Mesendoderm (in vitro differentiated cells): ENCODE data around the gene MED16.
"Not testable (repeated sequence)": the region's sequence is repeated elsewhere in the genome, so short reads cannot be mapped to it uniquely, and the experiment has no call there.

Experiments used
- DNase-seq: peaks from one replicate; pipeline ENCODE4 v3.0.0; 2013
- H2AK5ac ChIP-seq: 2 replicates; pipeline ENCODE4 v1.6.1; 2013; ENCODE audit warnings: low read length, inconsistent platforms
- H2BK120ac ChIP-seq: 2 replicates; pipeline ENCODE4 v1.6.1; 2013; ENCODE audit warnings: low read depth, mild to moderate bottlenecking, low read length, moderate library complexity, mixed read lengths
- H2BK15ac ChIP-seq: replicated peaks from 2 replicates; pipeline ENCODE4 v1.6.1; 2013; ENCODE audit warnings: low read depth, mild to moderate bottlenecking, moderate library complexity
- H2BK5ac ChIP-seq: 2 replicates; pipeline ENCODE4 v1.6.1; 2013; ENCODE audit warnings: low read length, inconsistent platforms
- H3K18ac ChIP-seq: 2 replicates; pipeline ENCODE4 v1.6.1; 2013; ENCODE audit warnings: mild to moderate bottlenecking, low read length, mixed read lengths
- H3K23ac ChIP-seq: one replicate; pipeline ENCODE4 v1.6.1; 2013; ENCODE audit warnings: low read length
- H3K27ac ChIP-seq: 2 replicates; pipeline ENCODE4 v1.5.1; 2013; ENCODE audit warnings: low read depth, mild to moderate bottlenecking, inconsistent platforms, low read length, moderate library complexity
- H3K27me3 ChIP-seq: 2 replicates; pipeline ENCODE4 v1.6.1; 2013; ENCODE audit warnings: low read length, control low read depth, mild to moderate bottlenecking, inconsistent platforms; ENCODE audit not compliant: insufficient read depth, poor library complexity
- H3K36me3 ChIP-seq: 2 replicates; pipeline ENCODE4 v1.6.1; 2013; ENCODE audit warnings: low read length, inconsistent platforms; ENCODE audit not compliant: control insufficient read depth, insufficient read depth
- H3K4ac ChIP-seq: one replicate; pipeline ENCODE4 v1.6.1; 2013; ENCODE audit warnings: low read depth, mild to moderate bottlenecking, low read length, moderate library complexity
- H3K4me1 ChIP-seq: 2 replicates; pipeline ENCODE4 v1.6.1; 2013; ENCODE audit warnings: low read depth, low read length, inconsistent platforms; ENCODE audit not compliant: control insufficient read depth
- H3K4me2 ChIP-seq: 2 replicates; pipeline ENCODE4 v1.6.1; 2013; ENCODE audit warnings: low read length
- H3K4me3 ChIP-seq: 2 replicates; pipeline ENCODE4 v1.5.1; 2013; ENCODE audit warnings: mild to moderate bottlenecking, low read length
- H3K56ac ChIP-seq: one replicate; pipeline ENCODE4 v1.6.1; 2013; ENCODE audit warnings: low read length
- H3K79me1 ChIP-seq: 2 replicates; pipeline ENCODE4 v1.6.1; 2013; ENCODE audit warnings: low read length, inconsistent platforms
- H3K79me2 ChIP-seq: 2 replicates; pipeline ENCODE4 v1.6.1; 2013; ENCODE audit warnings: mild to moderate bottlenecking, low read length; ENCODE audit not compliant: control insufficient read depth, insufficient read depth
- H3K9ac ChIP-seq: 2 replicates; pipeline ENCODE4 v1.6.1; 2013; ENCODE audit warnings: low read length, inconsistent platforms
- H4K5ac ChIP-seq: one replicate; pipeline ENCODE4 v1.6.1; 2013; ENCODE audit warnings: low read length
- H4K8ac ChIP-seq: one replicate; pipeline ENCODE4 v1.6.1; 2013; ENCODE audit warnings: low read depth, mild to moderate bottlenecking, control low read depth, low read length, moderate library complexity
- WGBS: extraction: QIAGEN DNeasy Blood & Tissue Kit; methylation state at CpG from one replicate; pipeline ENCODE4 v1.1.7; 2013; ENCODE audit warnings: low lambda C conversion rate, missing lambda C conversion rate; ENCODE audit not compliant: insufficient coverage; ENCODE audit errors: extremely low coverage; 5-methylcytosine and 5-hydroxymethylcytosine counted together
- small RNA-seq: library from polyadenylated mRNA; stranded (forward); fragments of <200 nt; extraction: miRNeasy Mini kit (QIAGEN cat#:217004); gene quantifications from one replicate; pipeline ENCODE3, GENCODE V24; 2013; ENCODE audit not compliant: insufficient read depth

Gene MED16

GRCh38 chr19:820212-820611 is 72.8 kb downstream of the MED16 start:
- not testable (repeated sequence) for H3K79me1 ChIP-seq, H3K4me2 ChIP-seq, H3K36me3 ChIP-seq, H3K18ac ChIP-seq, H2BK120ac ChIP-seq, H3K56ac ChIP-seq, H3K4me3 ChIP-seq, H2BK15ac ChIP-seq, H3K4me1 ChIP-seq, DNase-seq, H4K8ac ChIP-seq, H2BK5ac ChIP-seq, H2AK5ac ChIP-seq, H3K27me3 ChIP-seq, H4K5ac ChIP-seq, H3K27ac ChIP-seq, H3K4ac ChIP-seq, H3K79me2 ChIP-seq, H3K23ac ChIP-seq, H3K9ac ChIP-seq
- WGBS = no CpG with 5 or more reads among the region's 5 CpGs

Small RNA genes lying within 50 kb of the gene (small RNA-seq; reads per million reads assigned to genes)
- gene RNU6-9 = 0.90 reads per million
